ENCODE measurements around the gene CNTNAP2. TPM values are rescaled to one million over a fixed set of nuclear protein-coding genes. Genes with fewer than 3 reads are reported as not detected.

CNTNAP2 gene
- total and polyA plus RNA-seq, 2 of the 8 experiments (the other 6 are each of a cell fraction or from before 2014, with no cell fraction given), result 27.9 to 71.0 TPM

DNA sequence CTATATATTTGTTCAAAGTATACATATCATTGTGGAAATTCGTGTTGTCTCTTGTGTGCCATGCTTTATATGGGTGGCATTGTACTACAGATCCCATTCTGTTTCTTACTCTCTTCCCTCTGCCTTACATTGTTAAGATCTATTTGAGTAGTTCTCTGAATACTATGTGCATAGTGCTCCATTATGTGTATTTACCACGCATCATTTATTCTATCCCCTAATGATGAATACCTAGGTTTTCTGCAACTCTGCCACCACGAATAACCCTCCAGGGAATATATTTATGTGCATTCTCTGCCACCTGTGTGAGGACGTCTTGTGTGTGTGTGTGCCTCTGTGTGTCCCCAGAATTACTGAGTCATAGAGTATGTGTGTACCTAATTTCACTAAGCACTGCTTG is 2042.7 kb downstream of the CNTNAP2 start:
- Histone ChIP-seq H4K8ac (ENCODE audit: extremely low read depth, insufficient read depth, low read length) (no peak overlapping the region), H2AFZ (ENCODE audit: low read length) (no peak overlapping the region), H3K4me3 (ENCODE audit: extremely low read depth in 1 of 4, insufficient read depth in 2 of 4, low read depth in 3 of 4, low read length in 4 of 4) (no peak overlapping the region), H3K36me3 (ENCODE audit: control insufficient read depth in 2 of 4, insufficient read depth in 4 of 4, low read length in 3 of 4) (no peaks in the 10 kb centered on the region), H3K56ac (replicated peaks; ENCODE audit: insufficient read length, low read depth, low read length) (no peak overlapping the region), H3K4ac (replicated peaks; ENCODE audit: insufficient read length, low read depth, low read length) (no peak overlapping the region), H4K5ac (ENCODE audit: insufficient read length, low read depth, low read length) (no peak overlapping the region), H3K23me2 (ENCODE audit: low read depth, low read length) (no peaks in the 10 kb centered on the region), H3K9me3 (ENCODE audit: insufficient read depth in 2 of 2, low read depth in 1 of 2, low read length in 1 of 2) (no peaks in the 10 kb centered on the region), H2BK20ac (ENCODE audit: low read length) (no peak overlapping the region), H4K20me1 (replicated peaks in 1 of 2; ENCODE audit: control insufficient read depth in 1 of 2, insufficient read depth in 2 of 2, low read length in 2 of 2) (no peaks in the 10 kb centered on the region), H3K4me2 (ENCODE audit: insufficient read depth in 1 of 2, low read depth in 2 of 2, low read length in 2 of 2) (no peak overlapping the region), H3K79me2 (ENCODE audit: control insufficient read depth in 1 of 2, insufficient read depth in 2 of 2, low read length in 2 of 2) (no peaks in the 10 kb centered on the region), H3K79me1 (ENCODE audit: low read depth, low read length) (no peaks in the 10 kb centered on the region; the same call in 1 of the 2 replicates), H3K27me3 (replicated peaks in 1 of 4; ENCODE audit: control insufficient read depth in 3 of 4, extremely low read depth in 1 of 4, insufficient read depth in 3 of 4, low read length in 3 of 4) (no peaks in the 10 kb centered on the region), H2BK12ac (ENCODE audit: low read depth, low read length) (no peak overlapping the region), H3K14ac (ENCODE audit: insufficient read length) (no peak overlapping the region), H2BK120ac (replicated peaks; ENCODE audit: low read depth, low read length) (no peak overlapping the region), H3K27ac (ENCODE audit: low read depth, low read length) (no peak overlapping the region), H2AK5ac (ENCODE audit: low read depth, low read length) (no peak overlapping the region), H3K23ac (ENCODE audit: insufficient read length) (no peak overlapping the region), H4K91ac (replicated peaks; ENCODE audit: insufficient read length, low read length) (no peak overlapping the region), H3K9ac (replicated peaks in 1 of 4; ENCODE audit: extremely low read depth in 1 of 4, low read depth in 3 of 4, low read length in 3 of 4) (no peak overlapping the region), H3K18ac (ENCODE audit: extremely low read depth, low read length) (no peak overlapping the region), H2BK15ac (ENCODE audit: low read length) (no peak overlapping the region), H3K4me1 (replicated peaks in 1 of 4; ENCODE audit: control insufficient read depth in 3 of 4, insufficient read depth in 4 of 4, low read length in 3 of 4) (no peaks in the 10 kb centered on the region), H2BK5ac (ENCODE audit: low read depth, low read length) (no peak overlapping the region)
- DNase-seq (ENCODE audit: low read depth in 1 of 2, low spot score in 2 of 2) (no peak), FAIRE-seq (no peak)
- 83% methylated on average over 4 of the region's 4 CpGs; no CpG with 5 or more reads in 1 of the 2 experiments for whole genome bisulfite sequencing, 2 experiments (ENCODE audit: extremely low coverage in 1 of 2, insufficient coverage in 1 of 2, insufficient read length in 1 of 2, insufficient replicate concordance in 2 of 2, low coverage in 1 of 2, low lambda C conversion rate in 2 of 2, missing lambda C conversion rate in 1 of 2)
- ChIA-PET POLR2A (ENCODE audit: partially characterized antibody) (no interaction called here), CTCF (ENCODE audit: partially characterized antibody) (interaction anchor here (1.2 kb wide), 1 partner anchor 17 kb away, joined by 5 read pairs; no protein-coding TSS in a partner anchor)
- no peak for TF ChIP-seq SUZ12 (IDR thresholded peaks at IDR 0.05; ENCODE audit: low read length)
- TF ChIP-seq NRF1 (IDR thresholded peaks at IDR 0.05; ENCODE audit: low read depth, low read length), result no peak
- no peak for TF ChIP-seq EGR1 (IDR thresholded peaks at IDR 0.05; ENCODE audit: borderline replicate concordance, low read depth, low read length)
- no peak for TF ChIP-seq MAFK (IDR thresholded peaks at IDR 0.05; ENCODE audit: low read depth, low read length)
- TF ChIP-seq, protein P1, sequence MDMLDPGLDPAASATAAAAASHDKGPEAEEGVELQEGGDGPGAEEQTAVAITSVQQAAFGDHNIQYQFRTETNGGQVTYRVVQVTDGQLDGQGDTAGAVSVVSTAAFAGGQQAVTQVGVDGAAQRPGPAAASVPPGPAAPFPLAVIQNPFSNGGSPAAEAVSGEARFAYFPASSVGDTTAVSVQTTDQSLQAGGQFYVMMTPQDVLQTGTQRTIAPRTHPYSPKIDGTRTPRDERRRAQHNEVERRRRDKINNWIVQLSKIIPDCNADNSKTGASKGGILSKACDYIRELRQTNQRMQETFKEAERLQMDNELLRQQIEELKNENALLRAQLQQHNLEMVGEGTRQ (IDR thresholded peaks at IDR 0.05; ENCODE audit: low read length), result no peak
- no peak for TF ChIP-seq KDM5A (IDR thresholded peaks at IDR 0.05; ENCODE audit: low read length)
- no peak for TF ChIP-seq CEBPB (IDR thresholded peaks at IDR 0.05; ENCODE audit: low read depth, low read length)
- TF ChIP-seq POLR2AphosphoS5 (IDR thresholded peaks at IDR 0.05; ENCODE audit: low read depth, low read length), result no peak
- TF ChIP-seq CHD2 (IDR thresholded peaks at IDR 0.05; ENCODE audit: low read length), result no peak
- no peak for TF ChIP-seq EP300 (IDR thresholded peaks at IDR 0.05; ENCODE audit: borderline replicate concordance in 1 of 2, low read depth in 2 of 2, low read length in 2 of 2)
- TF ChIP-seq KDM1A (IDR thresholded peaks at IDR 0.05; ENCODE audit: borderline replicate concordance, low read length), result no peak
